Measurements from ENCODE around the gene IMMP2L. TPM values are rescaled to one million over a fixed set of nuclear protein-coding genes. Genes with fewer than 3 reads are reported as not detected.

IMMP2L gene
- total RNA-seq, 4 donors from 2014 or later = 23.8 to 30.0 (median 27.7) TPM

- H3K27me3 ChIP-seq = no peaks in the 10 kb centered on the region
- intact Hi-C loops (cut with DNase I) = no loop called here
Measured at GRCh38 chr7:111556977-111557376, 5.3 kb downstream of the IMMP2L start.

GRCh38 chr7:111554086-111554485 is 8.2 kb downstream of the IMMP2L start:
- TF ChIP-seq, protein P1, sequence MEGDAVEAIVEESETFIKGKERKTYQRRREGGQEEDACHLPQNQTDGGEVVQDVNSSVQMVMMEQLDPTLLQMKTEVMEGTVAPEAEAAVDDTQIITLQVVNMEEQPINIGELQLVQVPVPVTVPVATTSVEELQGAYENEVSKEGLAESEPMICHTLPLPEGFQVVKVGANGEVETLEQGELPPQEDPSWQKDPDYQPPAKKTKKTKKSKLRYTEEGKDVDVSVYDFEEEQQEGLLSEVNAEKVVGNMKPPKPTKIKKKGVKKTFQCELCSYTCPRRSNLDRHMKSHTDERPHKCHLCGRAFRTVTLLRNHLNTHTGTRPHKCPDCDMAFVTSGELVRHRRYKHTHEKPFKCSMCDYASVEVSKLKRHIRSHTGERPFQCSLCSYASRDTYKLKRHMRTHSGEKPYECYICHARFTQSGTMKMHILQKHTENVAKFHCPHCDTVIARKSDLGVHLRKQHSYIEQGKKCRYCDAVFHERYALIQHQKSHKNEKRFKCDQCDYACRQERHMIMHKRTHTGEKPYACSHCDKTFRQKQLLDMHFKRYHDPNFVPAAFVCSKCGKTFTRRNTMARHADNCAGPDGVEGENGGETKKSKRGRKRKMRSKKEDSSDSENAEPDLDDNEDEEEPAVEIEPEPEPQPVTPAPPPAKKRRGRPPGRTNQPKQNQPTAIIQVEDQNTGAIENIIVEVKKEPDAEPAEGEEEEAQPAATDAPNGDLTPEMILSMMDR (IDR thresholded peaks at IDR 0.05) = no peak
- TF ChIP-seq POLR2A (IDR thresholded peaks at IDR 0.05) = no peak
- Histone ChIP-seq H3K9me3 (no peaks in the 10 kb centered on the region), H3K27me3 (no peaks in the 10 kb centered on the region), H3K4me3 (replicated peaks in 1 of 3) (no peak overlapping the region), H3K36me3 (no peaks in the 10 kb centered on the region), H3K27ac (no peak overlapping the region), H3K4me1 (no peaks in the 10 kb centered on the region)
- 70 to 93% methylated on average over 4 of the region's 4 CpGs for WGBS, 2 donors
- intact Hi-C loops (cut with DNase I) = no loop called here
- DNase-seq = no peak

More at GRCh38 chr7:111556977-111557376, 5.3 kb downstream of the IMMP2L start:
- no peaks in the 10 kb centered on the region for H3K9me3 ChIP-seq
- TF ChIP-seq POLR2A (IDR thresholded peaks at IDR 0.05) = no peak
- TF ChIP-seq, protein P1 (IDR thresholded peaks at IDR 0.05) = no peak
- H3K4me1 ChIP-seq = peaks cover 13 to 14% of the 10 kb centered on the region in 2 donors
- no peaks in the 10 kb centered on the region for H3K36me3 ChIP-seq
- DNase-seq = no peak
- no peak overlapping the region for H3K4me3 ChIP-seq (replicated peaks in 1 of 3)
- H3K27ac ChIP-seq = no peak overlapping the region

DNA sequence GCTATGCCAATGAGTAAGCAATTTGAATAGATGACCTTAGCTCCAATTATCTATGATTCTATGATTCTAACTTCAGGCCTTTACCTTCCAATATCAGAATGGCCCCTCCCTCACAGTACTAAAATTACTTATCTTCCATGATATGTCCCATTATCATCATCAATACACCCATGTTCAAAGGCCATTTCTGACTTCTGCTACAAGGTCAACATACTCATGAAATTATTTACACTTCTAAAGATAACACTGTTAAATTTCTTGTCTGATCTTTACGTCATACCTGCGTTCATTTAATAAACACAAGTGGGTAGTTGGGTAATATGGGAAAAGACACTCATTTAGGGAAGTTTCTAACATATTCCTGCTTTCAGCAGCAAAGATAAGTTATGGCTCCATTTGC is 21.2 kb downstream of the IMMP2L start:
- no peak for DNase-seq
- Histone ChIP-seq H3K4me3 (replicated peaks in 1 of 3) (no peak overlapping the region), H3K27ac (no peak overlapping the region), H3K27me3 (no peaks in the 10 kb centered on the region), H3K36me3 (no peaks in the 10 kb centered on the region), H3K4me1 (no peaks in the 10 kb centered on the region), H3K9me3 (no peaks in the 10 kb centered on the region)
- TF ChIP-seq, protein P1 (IDR thresholded peaks at IDR 0.05) = no peak
- no peak for TF ChIP-seq POLR2A (IDR thresholded peaks at IDR 0.05)
- intact Hi-C loops (cut with DNase I) = no loop called here
- WGBS, 2 donors = 98 to 99% methylated on average over 2 of the region's 2 CpGs

- intact Hi-C loops (cut with DNase I) = no loop called here
- peak; percentile 46 to 61 for DNase-seq
- WGBS, 2 donors = 61 to 62% methylated on average over 5 of the region's 5 CpGs
- no peaks in the 10 kb centered on the region for H3K27me3 ChIP-seq
- H3K27ac ChIP-seq = no peak overlapping the region
- TF ChIP-seq POLR2A (IDR thresholded peaks at IDR 0.05) = no peak
- TF ChIP-seq, protein P1 (IDR thresholded peaks at IDR 0.05) = no peak
- no peaks in the 10 kb centered on the region for H3K36me3 ChIP-seq
- H3K4me1 ChIP-seq = no peaks in the 10 kb centered on the region
- no peak overlapping the region for H3K4me3 ChIP-seq (replicated peaks in 1 of 3)
- H3K9me3 ChIP-seq = no peaks in the 10 kb centered on the region
Measured at GRCh38 chr7:111540199-111540815, 22.0 kb downstream of the IMMP2L start.

DNA sequence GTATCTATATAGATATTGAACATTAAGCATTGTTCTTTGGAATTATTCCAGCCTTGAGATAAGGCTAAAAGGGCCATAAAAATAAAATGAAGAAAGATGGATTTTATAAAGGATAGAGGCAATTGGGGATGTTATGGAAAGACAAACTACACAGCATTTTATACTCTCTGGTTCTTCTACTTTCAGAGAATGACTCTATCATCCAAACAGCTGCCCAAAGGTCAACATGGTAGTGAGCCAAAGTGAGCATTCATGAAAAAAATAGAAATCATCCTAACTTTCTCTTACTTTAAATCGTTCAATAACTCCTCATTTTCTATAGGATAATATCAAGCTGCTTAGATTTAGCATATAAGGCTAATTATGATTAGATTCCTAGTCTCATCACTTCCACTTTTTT is 25.2 kb downstream of the IMMP2L start:
- peaks cover 0 to 3% of the 10 kb centered on the region in 2 donors for H3K4me1 ChIP-seq
- 89% methylated on average over 1 of the region's 1 CpG for WGBS, 2 donors
- TF ChIP-seq, protein P1 (IDR thresholded peaks at IDR 0.05) = no peak
- TF ChIP-seq POLR2A (IDR thresholded peaks at IDR 0.05) = no peak

More for the DNA sequence above, 25.2 kb downstream of the IMMP2L start:
- H3K36me3 ChIP-seq = no peaks in the 10 kb centered on the region
- DNase-seq = no peak
- no peaks in the 10 kb centered on the region for H3K27me3 ChIP-seq
- no peak overlapping the region for H3K4me3 ChIP-seq (replicated peaks in 1 of 3)
- intact Hi-C loops (cut with DNase I) = no loop called here
- H3K27ac ChIP-seq = no peak overlapping the region
- H3K9me3 ChIP-seq = no peaks in the 10 kb centered on the region

All from thyroid gland (tissue), 4 donors.